Mesendoderm (in vitro differentiated cells): ENCODE measurements around the gene SOS1. TPM values are rescaled to one million over a fixed set of nuclear protein-coding genes. Genes with fewer than 3 reads are reported as not detected.

Source experiments
- DNase-seq: peaks from one replicate; pipeline ENCODE4 v3.0.0; 2013
- H2AK5ac ChIP-seq: 2 replicates; pipeline ENCODE4 v1.6.1; 2013; ENCODE audit warnings: low read length, inconsistent platforms
- H2BK120ac ChIP-seq: 2 replicates; pipeline ENCODE4 v1.6.1; 2013; ENCODE audit warnings: low read depth, mild to moderate bottlenecking, low read length, moderate library complexity, mixed read lengths
- H2BK15ac ChIP-seq: replicated peaks from 2 replicates; pipeline ENCODE4 v1.6.1; 2013; ENCODE audit warnings: low read depth, mild to moderate bottlenecking, moderate library complexity
- H2BK5ac ChIP-seq: 2 replicates; pipeline ENCODE4 v1.6.1; 2013; ENCODE audit warnings: low read length, inconsistent platforms
- H3K18ac ChIP-seq: 2 replicates; pipeline ENCODE4 v1.6.1; 2013; ENCODE audit warnings: mild to moderate bottlenecking, low read length, mixed read lengths
- H3K23ac ChIP-seq: one replicate; pipeline ENCODE4 v1.6.1; 2013; ENCODE audit warnings: low read length
- H3K27ac ChIP-seq: 2 replicates; pipeline ENCODE4 v1.5.1; 2013; ENCODE audit warnings: low read depth, mild to moderate bottlenecking, inconsistent platforms, low read length, moderate library complexity
- H3K27me3 ChIP-seq: 2 replicates; pipeline ENCODE4 v1.6.1; 2013; ENCODE audit warnings: low read length, control low read depth, mild to moderate bottlenecking, inconsistent platforms; ENCODE audit not compliant: insufficient read depth, poor library complexity
- H3K36me3 ChIP-seq: 2 replicates; pipeline ENCODE4 v1.6.1; 2013; ENCODE audit warnings: low read length, inconsistent platforms; ENCODE audit not compliant: control insufficient read depth, insufficient read depth
- H3K4ac ChIP-seq: one replicate; pipeline ENCODE4 v1.6.1; 2013; ENCODE audit warnings: low read depth, mild to moderate bottlenecking, low read length, moderate library complexity
- H3K4me1 ChIP-seq: 2 replicates; pipeline ENCODE4 v1.6.1; 2013; ENCODE audit warnings: low read depth, low read length, inconsistent platforms; ENCODE audit not compliant: control insufficient read depth
- H3K4me2 ChIP-seq: 2 replicates; pipeline ENCODE4 v1.6.1; 2013; ENCODE audit warnings: low read length
- H3K4me3 ChIP-seq: 2 replicates; pipeline ENCODE4 v1.5.1; 2013; ENCODE audit warnings: mild to moderate bottlenecking, low read length
- H3K56ac ChIP-seq: one replicate; pipeline ENCODE4 v1.6.1; 2013; ENCODE audit warnings: low read length
- H3K79me1 ChIP-seq: 2 replicates; pipeline ENCODE4 v1.6.1; 2013; ENCODE audit warnings: low read length, inconsistent platforms
- H3K79me2 ChIP-seq: 2 replicates; pipeline ENCODE4 v1.6.1; 2013; ENCODE audit warnings: mild to moderate bottlenecking, low read length; ENCODE audit not compliant: control insufficient read depth, insufficient read depth
- H3K9ac ChIP-seq: 2 replicates; pipeline ENCODE4 v1.6.1; 2013; ENCODE audit warnings: low read length, inconsistent platforms
- H4K5ac ChIP-seq: one replicate; pipeline ENCODE4 v1.6.1; 2013; ENCODE audit warnings: low read length
- H4K8ac ChIP-seq: one replicate; pipeline ENCODE4 v1.6.1; 2013; ENCODE audit warnings: low read depth, mild to moderate bottlenecking, control low read depth, low read length, moderate library complexity
- WGBS: extraction: QIAGEN DNeasy Blood & Tissue Kit; methylation state at CpG from one replicate; pipeline ENCODE4 v1.1.7; 2013; ENCODE audit warnings: low lambda C conversion rate, missing lambda C conversion rate; ENCODE audit not compliant: insufficient coverage; ENCODE audit errors: extremely low coverage; 5-methylcytosine and 5-hydroxymethylcytosine counted together
- small RNA-seq: library from polyadenylated mRNA; stranded (forward); fragments of <200 nt; extraction: miRNeasy Mini kit (QIAGEN cat#:217004); gene quantifications from one replicate; pipeline ENCODE3, GENCODE V24; 2013; ENCODE audit not compliant: insufficient read depth

The SOS1 gene

DNA sequence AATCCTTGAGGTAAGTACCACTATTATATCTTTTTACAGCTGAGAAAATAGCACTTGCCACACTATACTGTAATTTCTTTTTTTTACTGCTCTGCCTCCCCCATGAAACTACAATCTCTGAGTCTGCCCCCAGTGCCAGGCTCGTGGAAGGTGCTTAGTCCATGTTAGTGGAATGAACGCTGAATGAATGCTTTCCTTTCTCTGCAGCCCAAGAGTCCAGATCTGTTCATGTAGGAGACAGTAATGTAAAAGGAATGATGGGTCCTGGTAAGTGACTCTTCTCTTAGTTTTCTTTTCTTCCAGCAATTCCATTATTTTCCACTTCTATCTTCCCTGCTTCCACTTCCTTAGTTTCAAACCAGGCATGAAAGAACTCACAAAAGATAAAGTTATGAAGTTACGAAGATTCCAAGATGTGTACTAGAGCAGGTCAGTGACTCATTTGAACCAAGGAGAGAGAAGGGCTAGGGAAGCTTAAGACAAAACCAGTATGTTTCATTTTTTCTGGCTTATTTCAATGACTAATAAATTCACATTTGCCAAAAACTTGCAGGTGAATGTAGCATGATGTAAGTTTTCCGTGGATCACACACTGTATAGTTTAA, 185.2 kb downstream of the SOS1 start:
- H4K5ac ChIP-seq: no peak overlapping the region
- H3K9ac ChIP-seq: no peak overlapping the region
- no peak overlapping the region for H4K8ac ChIP-seq
- H3K27me3 ChIP-seq: no peaks in the 10 kb centered on the region
- no CpG with 5 or more reads among the region's 4 CpGs for WGBS
- no peaks in the 10 kb centered on the region for H3K36me3 ChIP-seq
- H3K27ac ChIP-seq: no peak overlapping the region
- no peaks in the 10 kb centered on the region for H3K79me1 ChIP-seq
- no peak for DNase-seq
- H3K4me1 ChIP-seq: no peaks in the 10 kb centered on the region
- H2BK120ac ChIP-seq: no peak overlapping the region
- H3K4me3 ChIP-seq: no peak overlapping the region
- no peak overlapping the region for H2BK5ac ChIP-seq
- no peak overlapping the region for H2AK5ac ChIP-seq
- no peak overlapping the region for H3K56ac ChIP-seq
- H2BK15ac ChIP-seq: no peak overlapping the region
- no peak overlapping the region for H3K18ac ChIP-seq
- H3K4me2 ChIP-seq: no peak overlapping the region
- H3K4ac ChIP-seq: no peak overlapping the region
- H3K79me2 ChIP-seq: no peaks in the 10 kb centered on the region
- H3K23ac ChIP-seq: no peak overlapping the region

DNA sequence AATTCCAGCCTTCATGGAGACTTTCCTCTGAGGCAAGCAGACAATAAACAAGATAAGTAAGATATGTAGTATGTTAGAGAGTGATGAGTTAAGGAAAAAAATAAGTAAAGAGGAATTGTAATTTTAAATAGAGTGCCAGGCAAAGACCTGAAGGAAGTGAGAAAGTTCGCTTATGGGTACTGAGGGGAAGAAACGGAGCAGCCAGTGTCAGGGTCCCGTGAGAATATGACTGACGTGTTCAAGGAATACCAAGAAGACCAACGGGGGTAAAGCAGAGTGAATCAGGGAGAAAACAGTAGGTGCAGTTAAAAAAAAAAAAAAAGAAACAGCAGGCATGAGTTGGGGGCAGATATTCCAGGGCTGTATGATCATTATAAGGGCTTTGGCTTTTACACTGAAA, 186.1 kb downstream of the SOS1 start:
- no peak overlapping the region for H2AK5ac ChIP-seq
- H3K23ac ChIP-seq: no peak overlapping the region
- no peak overlapping the region for H3K4me2 ChIP-seq
- no peak overlapping the region for H3K4me3 ChIP-seq
- no peak overlapping the region for H3K56ac ChIP-seq
- no peaks in the 10 kb centered on the region for H3K79me2 ChIP-seq
- WGBS: no CpG with 5 or more reads among the region's 5 CpGs
- no peaks in the 10 kb centered on the region for H3K27me3 ChIP-seq
- no peaks in the 10 kb centered on the region for H3K79me1 ChIP-seq
- no peak overlapping the region for H2BK5ac ChIP-seq
- H2BK120ac ChIP-seq: no peak overlapping the region
- no peak overlapping the region for H3K9ac ChIP-seq
- H4K5ac ChIP-seq: no peak overlapping the region
- H3K18ac ChIP-seq: no peak overlapping the region
- H3K4me1 ChIP-seq: no peaks in the 10 kb centered on the region
- no peak for DNase-seq
- H3K4ac ChIP-seq: no peak overlapping the region
- H4K8ac ChIP-seq: no peak overlapping the region
- no peak overlapping the region for H3K27ac ChIP-seq
- H3K36me3 ChIP-seq: no peaks in the 10 kb centered on the region
- no peak overlapping the region for H2BK15ac ChIP-seq

DNA sequence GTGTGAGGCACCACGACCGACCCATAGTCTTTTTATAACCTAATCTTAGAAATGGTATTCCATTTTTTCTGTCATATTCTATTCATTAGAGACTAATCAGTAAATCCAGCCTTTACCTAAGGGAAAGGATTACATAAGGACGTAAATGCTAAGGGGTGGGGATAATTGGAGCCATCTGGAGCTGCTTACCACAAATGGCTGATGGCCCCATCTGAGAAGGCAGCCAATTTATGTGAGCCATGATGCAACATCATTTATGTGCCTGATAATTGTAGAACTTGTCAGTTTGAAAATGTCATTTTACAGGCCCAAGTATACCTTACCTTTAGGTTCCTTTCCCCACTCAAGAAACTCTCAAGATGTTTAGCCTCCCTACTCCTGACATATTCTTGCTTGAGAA, 187.2 kb downstream of the SOS1 start:
- no peak overlapping the region for H3K56ac ChIP-seq
- H2BK120ac ChIP-seq: no peak overlapping the region
- no peak overlapping the region for H4K8ac ChIP-seq
- WGBS: no CpG with 5 or more reads among the region's 3 CpGs
- no peak overlapping the region for H3K27ac ChIP-seq
- no peaks in the 10 kb centered on the region for H3K27me3 ChIP-seq
- H3K4me2 ChIP-seq: no peak overlapping the region
- no peak overlapping the region for H3K18ac ChIP-seq
- no peak overlapping the region for H3K4ac ChIP-seq
- no peak overlapping the region for H3K9ac ChIP-seq
- no peaks in the 10 kb centered on the region for H3K36me3 ChIP-seq
- no peak for DNase-seq
- H3K79me1 ChIP-seq: no peaks in the 10 kb centered on the region
- no peak overlapping the region for H3K23ac ChIP-seq
- H3K79me2 ChIP-seq: no peaks in the 10 kb centered on the region
- H3K4me1 ChIP-seq: no peaks in the 10 kb centered on the region
- H2BK15ac ChIP-seq: no peak overlapping the region
- no peak overlapping the region for H3K4me3 ChIP-seq
- no peak overlapping the region for H2BK5ac ChIP-seq
- H2AK5ac ChIP-seq: no peak overlapping the region
- no peak overlapping the region for H4K5ac ChIP-seq

DNA sequence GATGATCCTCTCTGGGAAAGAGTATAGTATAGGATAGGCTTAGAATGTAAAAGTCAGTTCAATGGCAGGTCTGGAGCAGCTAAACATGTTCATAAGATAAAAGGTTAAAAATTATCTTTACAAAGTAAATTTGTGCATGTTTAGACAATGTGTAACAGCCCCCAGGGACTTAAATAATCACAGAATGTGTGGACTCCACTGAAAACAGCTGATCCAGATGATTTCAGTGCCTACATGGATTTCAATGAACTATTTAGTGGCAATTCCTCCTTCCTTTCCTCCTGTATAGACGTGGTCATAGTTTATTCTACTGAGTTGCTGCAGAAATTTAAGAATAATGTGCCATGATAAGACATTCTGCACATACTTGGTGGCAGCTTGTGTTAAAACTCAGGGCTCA, 188.3 kb downstream of the SOS1 start:
- Histone ChIP-seq H3K4me3 (no peak overlapping the region), H3K79me1 (no peaks in the 10 kb centered on the region), H2BK5ac (no peak overlapping the region), H3K27me3 (no peaks in the 10 kb centered on the region), H2BK15ac (no peak overlapping the region), H3K4me1 (no peaks in the 10 kb centered on the region), H3K23ac (no peak overlapping the region), H3K79me2 (no peaks in the 10 kb centered on the region), H3K4ac (no peak overlapping the region), H3K56ac (no peak overlapping the region), H4K5ac (no peak overlapping the region), H3K4me2 (no peak overlapping the region), H4K8ac (no peak overlapping the region), H3K9ac (no peak overlapping the region), H3K27ac (no peak overlapping the region), H3K18ac (no peak overlapping the region), H2AK5ac (no peak overlapping the region), H2BK120ac (no peak overlapping the region), H3K36me3 (no peaks in the 10 kb centered on the region)
- no peak for DNase-seq
- WGBS: no CpG with 5 or more reads among the region's 1 CpG

Small RNA genes lying within 50 kb of the gene (small RNA-seq; reads per million reads assigned to genes)
- gene HSPE1P13 (not detected), gene RF00019 (not detected), gene RN7SL96P (not detected), gene RNU6-198P (not detected)
